Spleen (tissue), 11 donors: Measurements from ENCODE around the gene DNAH17. TPM values are rescaled to one million over a fixed set of nuclear protein-coding genes. Genes with fewer than 3 reads are reported as not detected.
A peak's percentile ranks its signal among the peaks of the same experiment; 100 is the strongest.

ENCODE experiments used
- DNase-seq: peaks from one replicate; pipeline ENCODE4 v3.0.0-alpha.2; 2020
- H3K27ac ChIP-seq, 8 donors: fragments of 200-600 bp; sonication (generic) in 7 of 8; 1 replicate in 4 of 8; 2 replicates in 4 of 8; pipeline versions ENCODE4 v1.5.0 to v1.8.0; 2016 to 2021; ENCODE audit warnings: inconsistent platforms in 4 of 8, mild to moderate bottlenecking in 4 of 8, moderate library complexity in 1 of 8
- H3K27me3 ChIP-seq, 7 donors: fragments of 200-600 bp; sonication (generic) in 6 of 7; replicated peaks in 1 of 7; 1 replicate in 4 of 7; 2 replicates in 3 of 7; pipeline versions ENCODE4 v1.5.0 to v1.8.0; 2016 to 2021; ENCODE audit warnings: inconsistent platforms in 3 of 7, mild to moderate bottlenecking in 1 of 7
- H3K36me3 ChIP-seq, 6 donors: fragments of 200-600 bp; sonication (generic) in 5 of 6; 1 replicate in 4 of 6; 2 replicates in 2 of 6; pipeline versions ENCODE4 v1.5.0 to v1.8.0; 2016 to 2021; ENCODE audit warnings: inconsistent platforms in 2 of 6
- H3K4me1 ChIP-seq, 6 donors: fragments of 200-600 bp; sonication (generic) in 5 of 6; 1 replicate in 3 of 6; 2 replicates in 3 of 6; pipeline versions ENCODE4 v1.5.0 to v1.8.0; 2016 to 2021; ENCODE audit warnings: inconsistent platforms in 3 of 6
- H3K4me3 ChIP-seq, 8 donors: fragments of 200-600 bp; sonication (generic) in 7 of 8; 1 replicate in 4 of 8; 2 replicates in 4 of 8; pipeline versions ENCODE4 v1.5.0 to v1.8.0; 2016 to 2021; ENCODE audit warnings: inconsistent platforms in 4 of 8, mild to moderate bottlenecking in 4 of 8, moderate library complexity in 2 of 8
- H3K9me3 ChIP-seq, 8 donors: fragments of 200-600 bp; sonication (generic) in 7 of 8; 1 replicate in 4 of 8; 2 replicates in 4 of 8; pipeline versions ENCODE4 v1.5.0 to v1.8.0; 2016 to 2021; ENCODE audit warnings: inconsistent platforms in 4 of 8
- CTCF ChIP-seq, 11 experiments: fragments of 200-600 bp in 7 of 11; fragments of 450-650 bp in 4 of 11; sonication (generic) in 4 of 11; IDR thresholded peaks in 8 of 11; conservative IDR thresholded peaks in 3 of 11; 1 replicate in 7 of 11; 2 replicates in 4 of 11; pipeline versions ENCODE4 v1.4.0 to v1.8.0; 2016 to 2021; ENCODE audit warnings: antibody characterized with exemption in 11 of 11, inconsistent platforms in 4 of 11, mild to moderate bottlenecking in 1 of 11
- POLR2A ChIP-seq, 3 donors: fragments of 450-650 bp; IDR thresholded peaks; one replicate each; pipeline ENCODE4 v1.5.1; 2017; ENCODE audit warnings: antibody characterized with exemption in 3 of 3, mild to moderate bottlenecking in 1 of 3
- POLR2AphosphoS5 ChIP-seq, 3 donors: sonication (generic); formaldehyde crosslinking; IDR thresholded peaks; one replicate each; pipeline ENCODE4 v1.5.1; 2017; ENCODE audit warnings: antibody characterized with exemption in 3 of 3
- WGBS, 5 donors: extraction: QIAGEN DNeasy Blood & Tissue Kit in 3 of 5; methylation state at CpG; one replicate each; pipeline versions ENCODE4 v1.1.5 to v1.1.7; 2013 to 2018; 5-methylcytosine and 5-hydroxymethylcytosine counted together
- intact Hi-C: fragments of 100-400 bp; cut with DNase I; formaldehyde crosslinking; loops from one replicate; pipeline ENCODE4 v1.15.0; 2023; ENCODE audit warnings: low total_unique reads
- polyA plus RNA-seq, 3 donors: library from polyadenylated mRNA; stranded (reverse); fragments of 200-250 nt; gene quantifications; one replicate each; pipeline ENCODE4 v1.2.1, GENCODE V29; 2013
- total RNA-seq, 7 donors: library from RNA; depleted of rRNA in 3 of 7; stranded (reverse); fragments of >200 nt in 3 of 7; fragmentation: NEBNext Ultra II Directional in 4 of 7; extraction: Animal tissue kit (Norgen Biotek cat#: 25700) in 4 of 7; gene quantifications; one replicate each; pipeline versions ENCODE4 v1.1.0 to v1.2.1, GENCODE V29; 2016 to 2021
- donor health status: healthy with polysubstance abuse.
- donor health status: DM: no; HTN: no; CAD: no; lungs with moderate emphysema.
- donor health status: DM: no; HTN: no; CAD: no.
- donor health status: Bipolar disorder and iron deficiency.
- donor health status: healthy.
- donor health status: DM: no; HTN: no; CAD: no.
- donor health status: DM: yes; HTN: yes; CAD: no.

The DNAH17 gene
- total and polyA plus RNA-seq, 10 donors: 0.06 to 1.0 (median 0.72) TPM; not detected in 1

DNA sequence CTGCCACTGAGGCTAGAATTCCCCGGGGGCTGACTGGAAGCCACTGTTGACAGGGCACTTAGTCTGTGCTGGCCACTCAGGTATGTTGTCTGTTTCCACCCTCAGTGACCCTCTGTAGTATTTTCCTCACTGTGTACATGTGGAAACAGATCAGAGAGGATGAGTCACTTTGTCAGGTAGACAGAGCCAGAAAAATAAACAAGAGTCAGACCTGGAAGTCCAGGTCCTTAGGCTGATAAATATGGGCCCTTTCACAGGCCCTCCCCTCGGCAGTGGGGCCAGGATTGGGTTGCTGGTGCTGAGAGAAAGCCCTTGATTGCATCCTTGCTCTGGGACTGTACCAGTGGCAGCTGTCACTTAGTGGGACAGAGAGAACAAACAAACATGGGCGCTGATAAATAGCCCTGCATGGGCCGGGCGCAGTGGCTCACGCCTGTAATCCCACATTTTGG lies 177.5 kb downstream of the DNAH17 start:
- Histone ChIP-seq H3K4me1 (peaks cover 0 to 26% (median 9%) of the 10 kb centered on the region in 6 donors), H3K27me3 (no peaks in the 10 kb centered on the region), H3K36me3 (peaks cover 19 to 100% (median 95%) of the 10 kb centered on the region in 6 donors), H3K9me3 (no peaks in the 10 kb centered on the region), H3K27ac (no peak overlapping the region), H3K4me3 (no peak overlapping the region)
- no peak for DNase-seq
- WGBS, 5 donors: 78 to 97% (median 80%) methylated on average over 5 to 6 of the region's 6 CpGs
- intact Hi-C loops: no loop called here
- no peak for TF ChIP-seq CTCF (IDR thresholded peaks at IDR 0.05 in 8 of 11, conservative IDR thresholded peaks at IDR 0.05 in 3 of 11)

- Histone ChIP-seq H3K27ac (no peak overlapping the region), H3K27me3 (no peaks in the 10 kb centered on the region), H3K4me1 (peaks cover 0 to 32% (median 14%) of the 10 kb centered on the region in 6 donors), H3K4me3 (no peak overlapping the region), H3K9me3 (no peaks in the 10 kb centered on the region), H3K36me3 (peaks cover 19 to 100% (median 93%) of the 10 kb centered on the region in 6 donors)
- 83 to 97% (median 87%) methylated on average over 23 to 28 of the region's 28 CpGs for WGBS, 5 donors
- TF ChIP-seq POLR2AphosphoS5 (IDR thresholded peaks at IDR 0.05) (peak in 1 of 3 donors; percentile 67), CTCF (IDR thresholded peaks at IDR 0.05 in 8 of 11, conservative IDR thresholded peaks at IDR 0.05 in 3 of 11) (no peak), POLR2A (IDR thresholded peaks at IDR 0.05) (no peak)
- no peak for DNase-seq
- intact Hi-C loops: no loop called here
Measured at GRCh38 chr17:78399028-78399692, 178.0 kb downstream of the DNAH17 start.

GRCh38 chr17:78398390-78398789 lies 178.8 kb downstream of the DNAH17 start:
- WGBS, 5 donors: 87 to 97% (median 91%) methylated on average over 3 of the region's 3 CpGs
- no peak overlapping the region for H3K4me3 ChIP-seq
- H3K4me1 ChIP-seq: peaks cover 1 to 32% (median 16%) of the 10 kb centered on the region in 6 donors
- TF ChIP-seq CTCF (IDR thresholded peaks at IDR 0.05 in 8 of 11, conservative IDR thresholded peaks at IDR 0.05 in 3 of 11) (no peak), POLR2AphosphoS5 (IDR thresholded peaks at IDR 0.05) (no peak), POLR2A (IDR thresholded peaks at IDR 0.05) (no peak)
- H3K27ac ChIP-seq: peak overlapping the region in 1 of 8 donors; percentile 7
- intact Hi-C loops: no loop called here
- no peaks in the 10 kb centered on the region for H3K27me3 ChIP-seq
- H3K36me3 ChIP-seq: peaks cover 18 to 100% (median 92%) of the 10 kb centered on the region in 6 donors
- no peaks in the 10 kb centered on the region for H3K9me3 ChIP-seq
- no peak for DNase-seq

GRCh38 chr17:78397681-78398101 lies 179.5 kb downstream of the DNAH17 start:
- 71 to 97% (median 71%) methylated on average over 11 to 13 of the region's 13 CpGs for WGBS, 5 donors
- peak overlapping the region in 1 of 8 donors; percentile 7 for H3K27ac ChIP-seq
- H3K9me3 ChIP-seq: no peaks in the 10 kb centered on the region
- H3K36me3 ChIP-seq: peaks cover 15 to 100% (median 89%) of the 10 kb centered on the region in 6 donors
- intact Hi-C loops: no loop called here
- H3K4me1 ChIP-seq: peaks cover 3 to 34% (median 17%) of the 10 kb centered on the region in 6 donors
- H3K27me3 ChIP-seq: no peaks in the 10 kb centered on the region
- H3K4me3 ChIP-seq: no peak overlapping the region
- DNase-seq: no peak
- TF ChIP-seq POLR2A (IDR thresholded peaks at IDR 0.05) (no peak), CTCF (IDR thresholded peaks at IDR 0.05 in 8 of 11, conservative IDR thresholded peaks at IDR 0.05 in 3 of 11) (no peak), POLR2AphosphoS5 (IDR thresholded peaks at IDR 0.05) (peak in 1 of 3 donors; percentile 41)
